IMR-90 (cell line): Measurements from ENCODE around the gene CD40LG. TPM values are rescaled to one million over a fixed set of nuclear protein-coding genes. Genes with fewer than 3 reads are reported as not detected.

Experiments used
- ATAC-seq: fragments of 200-7000 bp; cut with Tn5 transposase; 2 replicates; pipeline ENCODE4 v1.9.1; 2020; ENCODE audit warnings: low read depth, mild to moderate bottlenecking, moderate library complexity
- BruUV-seq: library from RNA; stranded (reverse); fragments of 400-500 nt; replicated peaks from 2 replicates; lab custom pipeline; 2021; lab: Mats Ljungman, UMichigan
- CTCF ChIA-PET: fragments of 300-600 bp; formaldehyde crosslinking; extraction: SDS; loops from one replicate; lab custom pipeline; 2021; ENCODE audit warnings: antibody characterized with exemption; lab: Yijun Ruan, JAX
- POLR2A ChIA-PET: fragments of 300-600 bp; sonication (Branson Sonifier 250); formaldehyde crosslinking; loops from one replicate; lab custom pipeline; 2022; ENCODE audit warnings: antibody characterized with exemption; ENCODE audit not compliant: unreplicated experiment; lab: Charles Lee
- DNase-seq: peaks from one replicate; pipeline ENCODE4 v3.0.0; 2013
- H2AFZ ChIP-seq: replicated peaks from 2 replicates; pipeline ENCODE3; 2013; ENCODE audit warnings: low read length, mild to moderate bottlenecking; ENCODE audit not compliant: poor library complexity
- H2AK5ac ChIP-seq: 2 replicates; pipeline ENCODE4 v1.6.1; 2013; ENCODE audit warnings: low read depth, low read length, inconsistent platforms
- H2AK9ac ChIP-seq: replicated peaks from 2 replicates; pipeline ENCODE3; 2013; ENCODE audit warnings: mild to moderate bottlenecking, low read depth, low read length, moderate library complexity; ENCODE audit not compliant: poor library complexity
- H2BK120ac ChIP-seq: 2 replicates; pipeline ENCODE4 v1.6.1; 2013; ENCODE audit warnings: low read depth, low read length, inconsistent platforms
- H2BK15ac ChIP-seq: 3 replicates; pipeline ENCODE4 v1.6.1; 2013; ENCODE audit warnings: low read depth, low read length, inconsistent platforms
- H2BK20ac ChIP-seq: 2 replicates; pipeline ENCODE4 v1.6.1; 2013; ENCODE audit warnings: low read depth, mild to moderate bottlenecking, inconsistent platforms, low read length, moderate library complexity
- H2BK5ac ChIP-seq: 2 replicates; pipeline ENCODE4 v1.6.1; 2013; ENCODE audit warnings: mild to moderate bottlenecking, low read depth, low read length, inconsistent platforms; ENCODE audit not compliant: poor library complexity, severe bottlenecking
- H3K14ac ChIP-seq: replicated peaks from 2 replicates; pipeline ENCODE4 v1.6.1; 2013; ENCODE audit warnings: low read depth, low read length, inconsistent platforms
- H3K18ac ChIP-seq: 2 replicates; pipeline ENCODE4 v1.6.1; 2013; ENCODE audit warnings: low read depth, low read length, control low read depth
- H3K23ac ChIP-seq: 2 replicates; pipeline ENCODE4 v1.6.1; 2013; ENCODE audit warnings: low read depth, low read length, inconsistent platforms
- H3K27ac ChIP-seq: 2 replicates; pipeline ENCODE4 v1.5.1; 2013; ENCODE audit warnings: mild to moderate bottlenecking, control low read depth, low read length; ENCODE audit not compliant: insufficient read depth
- H3K27me3 ChIP-seq: 2 replicates; pipeline ENCODE4 v1.6.1; 2013; ENCODE audit warnings: low read length; ENCODE audit not compliant: control insufficient read depth, insufficient read depth
- H3K36me3 ChIP-seq: 2 replicates; pipeline ENCODE4 v1.6.1; 2013; ENCODE audit warnings: low read length, mixed read lengths; ENCODE audit not compliant: control insufficient read depth, insufficient read depth
- H3K4ac ChIP-seq: 2 replicates; pipeline ENCODE4 v1.6.1; 2013; ENCODE audit warnings: low read depth, low read length, inconsistent platforms
- H3K4me1 ChIP-seq: 2 replicates; pipeline ENCODE4 v1.6.1; 2013; ENCODE audit warnings: low read length, mixed read lengths; ENCODE audit not compliant: control insufficient read depth, insufficient read depth
- H3K4me2 ChIP-seq: 2 replicates; pipeline ENCODE4 v1.6.1; 2013; ENCODE audit warnings: low read depth, mild to moderate bottlenecking, control low read depth, low read length, moderate library complexity
- H3K4me3 ChIP-seq: 2 replicates; pipeline ENCODE4 v1.5.1; 2013; ENCODE audit warnings: low read depth, mild to moderate bottlenecking, control low read depth, low read length, moderate library complexity; ENCODE audit not compliant: insufficient read depth
- H3K56ac ChIP-seq: 2 replicates; pipeline ENCODE4 v1.6.1; 2013; ENCODE audit warnings: low read length, inconsistent platforms; ENCODE audit not compliant: insufficient read depth; ENCODE audit errors: extremely low read depth
- H3K79me1 ChIP-seq, 2 experiments: 2 replicates each; pipeline ENCODE4 v1.6.1; 2013; ENCODE audit warnings: low read length in 2 of 2, inconsistent platforms in 1 of 2, low read depth in 1 of 2
- H3K9ac ChIP-seq: 2 replicates; pipeline ENCODE4 v1.6.1; 2013; ENCODE audit warnings: low read depth, low read length, control low read depth
- H3K9me1 ChIP-seq: 2 replicates; pipeline ENCODE4 v1.6.1; 2013; ENCODE audit warnings: low read length, inconsistent platforms; ENCODE audit not compliant: insufficient read depth
- H3K9me3 ChIP-seq: 2 replicates; pipeline ENCODE4 v1.6.1; 2013; ENCODE audit warnings: low read length; ENCODE audit not compliant: control insufficient read depth, insufficient read depth
- H4K20me1 ChIP-seq: 2 replicates; pipeline ENCODE4 v1.6.1; 2013; ENCODE audit warnings: low read length, inconsistent platforms; ENCODE audit not compliant: insufficient read depth
- H4K5ac ChIP-seq: 2 replicates; pipeline ENCODE4 v1.6.1; 2013; ENCODE audit warnings: mild to moderate bottlenecking, low read depth, low read length, control low read depth
- H4K8ac ChIP-seq, 2 experiments: 2 replicates each; pipeline ENCODE4 v1.6.1; 2013; ENCODE audit warnings: low read depth in 2 of 2, low read length in 2 of 2, control low read depth in 1 of 2, inconsistent platforms in 1 of 2
- H4K91ac ChIP-seq: 2 replicates; pipeline ENCODE4 v1.6.1; 2013; ENCODE audit warnings: low read depth, low read length, inconsistent platforms; ENCODE audit not compliant: insufficient read depth
- BHLHE40 ChIP-seq: fragments of 150-350 bp; IDR thresholded peaks from 2 replicates; pipeline ENCODE4 v1.6.1; 2016; ENCODE audit warnings: mild to moderate bottlenecking, low read depth, low read length
- CEBPB ChIP-seq: IDR thresholded peaks from 2 replicates; pipeline ENCODE4 v1.6.1; 2012; ENCODE audit warnings: low read depth, low read length, improper control_type of control experiment
- MAZ ChIP-seq: IDR thresholded peaks from 2 replicates; pipeline ENCODE4 v1.6.1; 2012; ENCODE audit warnings: low read depth, mild to moderate bottlenecking, low read length, improper control_type of control experiment, moderate library complexity, borderline replicate concordance
- MXI1 ChIP-seq: IDR thresholded peaks from 2 replicates; pipeline ENCODE4 v1.6.1; 2012; ENCODE audit warnings: low read depth, mild to moderate bottlenecking, low read length, moderate library complexity, borderline replicate concordance
- NFE2L2 ChIP-seq: fragments of 150-350 bp; IDR thresholded peaks from 2 replicates; pipeline ENCODE4 v1.6.1; 2016; ENCODE audit warnings: low read depth, mild to moderate bottlenecking, low read length
- POLR2A ChIP-seq: IDR thresholded peaks from 2 replicates; pipeline ENCODE4 v1.6.1; 2012; ENCODE audit warnings: mild to moderate bottlenecking, low read depth, low read length
- RAD21 ChIP-seq: IDR thresholded peaks from 2 replicates; pipeline ENCODE4 v1.6.1; 2012; ENCODE audit warnings: low read length, improper control_type of control experiment
- RFX5 ChIP-seq: IDR thresholded peaks from 2 replicates; pipeline ENCODE4 v1.8.0; 2012; ENCODE audit warnings: low read depth, mild to moderate bottlenecking, low read length, moderate library complexity
- WGBS, 2 experiments: methylation state at CpG; one replicate each; pipeline versions ENCODE4 v1.1.5 to v1.1.7; 2013; ENCODE audit warnings: missing lambda C conversion rate in 2 of 2; ENCODE audit not compliant: insufficient read length in 1 of 2; ENCODE audit errors: extremely low coverage in 2 of 2; 5-methylcytosine and 5-hydroxymethylcytosine counted together
- dilution Hi-C: fragments of 300-500 bp; cut with HindIII; formaldehyde crosslinking; loops from one replicate; pipeline ENCODE4 v1.14.3; 2018; ENCODE audit warnings: low sequenced_read_pairs; ENCODE audit not compliant: unreplicated experiment
- in situ Hi-C: fragments of 300-500 bp; cut with MboI; formaldehyde crosslinking; loops from 3 replicates; pipeline ENCODE4 v1.14.3; 2019; ENCODE audit warnings: low sequenced_read_pairs, inconsistent platforms, mixed read lengths
- intact Hi-C: fragments of 100-400 bp; cut with micrococcal nuclease; formaldehyde crosslinking; loops from 2 replicates; pipeline ENCODE4 v1.10.0; 2022
- polyA plus RNA-seq, 3 experiments: library from polyadenylated mRNA; depleted of rRNA; stranded (reverse); fragments of >200 nt; gene quantifications; 2 replicates each; pipeline ENCODE4 v1.2.3, GENCODE V29; 2012; ENCODE audit warnings: low replicate concordance in 1 of 3
- total RNA-seq: library from RNA; depleted of rRNA; stranded (reverse); fragments of >200 nt; gene quantifications from 2 replicates; pipeline ENCODE4 v1.2.3, GENCODE V29; 2012
- TF ChIP-seq, protein P1 (sequence below): fragments of 150-350 bp; IDR thresholded peaks from 2 replicates; pipeline ENCODE4 v1.6.1; 2017; ENCODE audit warnings: mild to moderate bottlenecking, antibody characterized with exemption, low read length, low read depth
- TF ChIP-seq, protein P2 (sequence below): conservative IDR thresholded peaks from 2 replicates; pipeline ENCODE4 v1.5.1; 2012; ENCODE audit warnings: mild to moderate bottlenecking, low read depth, low read length, improper control_type of control experiment
- TF ChIP-seq, protein P3 (sequence below): fragments of 150-350 bp; IDR thresholded peaks from 2 replicates; pipeline ENCODE4 v1.6.1; 2016; ENCODE audit warnings: low read depth, mild to moderate bottlenecking, low read length, moderate library complexity, borderline replicate concordance

Gene CD40LG
- total and polyA plus RNA-seq, 2 of the 4 experiments (the other 2 are of a cell fraction): not detected

DNA sequence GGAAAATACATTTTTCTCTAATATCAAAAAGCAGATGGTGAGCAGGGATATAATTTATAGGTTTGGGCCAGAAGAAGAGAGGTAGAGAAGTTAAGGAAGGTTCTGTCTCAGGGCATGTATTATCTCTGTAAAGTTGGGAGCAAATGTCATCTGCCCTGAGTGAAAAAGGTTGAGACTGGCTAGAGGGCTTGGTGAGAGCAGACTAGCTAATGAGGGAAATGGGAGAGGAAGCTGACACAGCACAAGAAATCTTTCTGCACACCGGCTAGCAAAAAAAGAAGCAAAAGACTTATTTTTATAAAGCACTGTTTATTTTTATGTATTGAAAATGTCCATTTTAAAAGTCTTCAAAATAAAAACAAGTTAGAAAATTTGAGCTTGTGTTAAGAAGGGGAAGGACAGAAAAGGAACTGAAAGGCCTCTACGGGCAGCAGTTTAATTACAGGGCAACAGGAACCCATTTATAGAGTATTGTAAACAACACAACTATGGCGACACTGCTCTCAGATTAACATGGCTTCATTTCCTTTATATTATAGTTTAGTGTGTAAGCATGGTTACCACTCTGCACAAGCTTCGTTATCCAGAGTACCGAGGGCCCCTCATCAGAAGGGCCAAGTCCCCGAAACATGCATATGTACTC is 17.4 kb downstream of the CD40LG start:
- in situ Hi-C loops: no loop called here
- intact Hi-C loops: no loop called here
- no peak overlapping the region for H3K23ac ChIP-seq
- H2AK9ac ChIP-seq: no peak overlapping the region
- no peaks in the 10 kb centered on the region for H3K36me3 ChIP-seq
- no TSS peak for BruUV-seq
- H4K5ac ChIP-seq: no peak overlapping the region
- H2BK15ac ChIP-seq: no peak overlapping the region
- H4K20me1 ChIP-seq: no peaks in the 10 kb centered on the region
- H4K8ac ChIP-seq: no peak overlapping the region
- no peaks in the 10 kb centered on the region for H3K4me1 ChIP-seq
- H3K9ac ChIP-seq: no peak overlapping the region
- no peak overlapping the region for H2BK5ac ChIP-seq
- H2BK20ac ChIP-seq: no peak overlapping the region
- ChIA-PET POLR2A (no interaction called here), CTCF (no interaction called here)
- H4K91ac ChIP-seq: no peak overlapping the region
- H3K56ac ChIP-seq: no peak overlapping the region
- H3K4me3 ChIP-seq: no peak overlapping the region
- H2AFZ ChIP-seq: no peak overlapping the region
- peaks cover 4% of the 10 kb centered on the region for H3K9me3 ChIP-seq
- H3K79me1 ChIP-seq: no peaks in the 10 kb centered on the region
- no peak overlapping the region for H2AK5ac ChIP-seq
- no peak overlapping the region for H3K4me2 ChIP-seq
- no CpG with 5 or more reads among the region's 6 CpGs for WGBS, 2 experiments
- TF ChIP-seq, protein P1, sequence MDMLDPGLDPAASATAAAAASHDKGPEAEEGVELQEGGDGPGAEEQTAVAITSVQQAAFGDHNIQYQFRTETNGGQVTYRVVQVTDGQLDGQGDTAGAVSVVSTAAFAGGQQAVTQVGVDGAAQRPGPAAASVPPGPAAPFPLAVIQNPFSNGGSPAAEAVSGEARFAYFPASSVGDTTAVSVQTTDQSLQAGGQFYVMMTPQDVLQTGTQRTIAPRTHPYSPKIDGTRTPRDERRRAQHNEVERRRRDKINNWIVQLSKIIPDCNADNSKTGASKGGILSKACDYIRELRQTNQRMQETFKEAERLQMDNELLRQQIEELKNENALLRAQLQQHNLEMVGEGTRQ: no peak
- TF ChIP-seq NFE2L2: no peak
- TF ChIP-seq, protein P2, sequence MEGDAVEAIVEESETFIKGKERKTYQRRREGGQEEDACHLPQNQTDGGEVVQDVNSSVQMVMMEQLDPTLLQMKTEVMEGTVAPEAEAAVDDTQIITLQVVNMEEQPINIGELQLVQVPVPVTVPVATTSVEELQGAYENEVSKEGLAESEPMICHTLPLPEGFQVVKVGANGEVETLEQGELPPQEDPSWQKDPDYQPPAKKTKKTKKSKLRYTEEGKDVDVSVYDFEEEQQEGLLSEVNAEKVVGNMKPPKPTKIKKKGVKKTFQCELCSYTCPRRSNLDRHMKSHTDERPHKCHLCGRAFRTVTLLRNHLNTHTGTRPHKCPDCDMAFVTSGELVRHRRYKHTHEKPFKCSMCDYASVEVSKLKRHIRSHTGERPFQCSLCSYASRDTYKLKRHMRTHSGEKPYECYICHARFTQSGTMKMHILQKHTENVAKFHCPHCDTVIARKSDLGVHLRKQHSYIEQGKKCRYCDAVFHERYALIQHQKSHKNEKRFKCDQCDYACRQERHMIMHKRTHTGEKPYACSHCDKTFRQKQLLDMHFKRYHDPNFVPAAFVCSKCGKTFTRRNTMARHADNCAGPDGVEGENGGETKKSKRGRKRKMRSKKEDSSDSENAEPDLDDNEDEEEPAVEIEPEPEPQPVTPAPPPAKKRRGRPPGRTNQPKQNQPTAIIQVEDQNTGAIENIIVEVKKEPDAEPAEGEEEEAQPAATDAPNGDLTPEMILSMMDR: no peak
- no peak for TF ChIP-seq CEBPB
- TF ChIP-seq POLR2A: no peak
- TF ChIP-seq RFX5: no peak
- TF ChIP-seq RAD21: no peak
- no peak for TF ChIP-seq MXI1
- TF ChIP-seq MAZ: no peak
- no peak for TF ChIP-seq BHLHE40
- TF ChIP-seq, protein P3, sequence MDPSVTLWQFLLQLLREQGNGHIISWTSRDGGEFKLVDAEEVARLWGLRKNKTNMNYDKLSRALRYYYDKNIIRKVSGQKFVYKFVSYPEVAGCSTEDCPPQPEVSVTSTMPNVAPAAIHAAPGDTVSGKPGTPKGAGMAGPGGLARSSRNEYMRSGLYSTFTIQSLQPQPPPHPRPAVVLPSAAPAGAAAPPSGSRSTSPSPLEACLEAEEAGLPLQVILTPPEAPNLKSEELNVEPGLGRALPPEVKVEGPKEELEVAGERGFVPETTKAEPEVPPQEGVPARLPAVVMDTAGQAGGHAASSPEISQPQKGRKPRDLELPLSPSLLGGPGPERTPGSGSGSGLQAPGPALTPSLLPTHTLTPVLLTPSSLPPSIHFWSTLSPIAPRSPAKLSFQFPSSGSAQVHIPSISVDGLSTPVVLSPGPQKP: no peak
- dilution Hi-C loops: no loop called here
- no peak overlapping the region for H2BK120ac ChIP-seq
- DNase-seq (no peak), ATAC-seq (no peak)
- H3K4ac ChIP-seq: no peak overlapping the region
- H3K18ac ChIP-seq: no peak overlapping the region
- no peak overlapping the region for H3K14ac ChIP-seq
- peaks cover 4% of the 10 kb centered on the region for H3K27me3 ChIP-seq
- peaks cover 3% of the 10 kb centered on the region; the same call in 1 of the 2 replicates for H3K9me1 ChIP-seq
- no peak overlapping the region for H3K27ac ChIP-seq
